ENCODE results near the gene CHCHD4.
"Not testable (repeated sequence)": the region's sequence is repeated elsewhere in the genome, so short reads cannot be mapped to it uniquely, and the experiment has no call there.

Gene CHCHD4

GRCh38 chr3:14133876-14134275 lies 9.2 kb upstream of the CHCHD4 start:
- no peak for DNase-seq

- DNase-seq = no peak
Observed at GRCh38 chr3:14133188-14133800, 8.6 kb upstream of the CHCHD4 start.

DNA sequence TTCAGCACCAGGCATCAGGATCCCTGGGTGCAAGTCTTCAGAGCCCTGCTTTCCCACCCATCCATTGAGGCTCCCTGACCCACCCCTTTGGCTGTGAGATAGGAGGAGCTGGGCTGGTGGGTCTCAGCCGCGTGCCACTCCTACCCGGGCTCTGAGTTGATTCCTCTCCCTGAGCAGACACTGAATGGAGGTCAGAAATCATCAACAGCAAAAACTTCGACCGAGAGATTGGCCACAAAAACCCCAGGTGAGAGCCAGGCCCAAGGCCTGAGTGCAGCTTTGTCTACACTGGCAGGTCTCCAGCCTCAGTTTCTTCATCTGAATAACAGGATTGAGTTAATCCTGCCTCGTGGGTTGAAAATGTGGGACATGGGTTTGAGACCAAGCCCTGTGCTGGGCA lies 8.0 kb upstream of the CHCHD4 start:
- DNase-seq = no peak

GRCh38 chr3:14132120-14132519 lies 7.5 kb upstream of the CHCHD4 start:
- DNase-seq = no peak

GRCh38 chr3:14131134-14131533 lies 6.5 kb upstream of the CHCHD4 start:
- no peak for DNase-seq

DNA sequence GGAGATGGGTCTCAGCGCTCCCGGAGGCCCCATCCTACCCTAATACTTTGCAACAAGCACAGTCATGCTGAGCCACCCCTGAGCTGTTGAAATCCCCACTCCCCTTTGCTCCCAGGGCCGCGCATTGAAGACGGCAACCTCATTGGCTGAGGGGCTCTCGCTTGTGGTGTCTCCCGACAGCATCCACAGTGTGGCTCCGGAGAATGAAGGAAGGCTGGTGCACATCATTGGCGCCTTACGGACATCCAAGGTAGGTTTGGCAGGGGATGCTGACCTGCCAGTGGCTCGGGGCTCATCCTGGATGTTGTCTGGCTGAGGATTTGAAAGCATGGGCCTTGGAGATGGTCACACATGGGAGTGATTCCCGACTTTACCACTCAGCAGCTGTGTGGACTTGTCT lies 6.0 kb upstream of the CHCHD4 start:
- DNase-seq = no peak

DNA sequence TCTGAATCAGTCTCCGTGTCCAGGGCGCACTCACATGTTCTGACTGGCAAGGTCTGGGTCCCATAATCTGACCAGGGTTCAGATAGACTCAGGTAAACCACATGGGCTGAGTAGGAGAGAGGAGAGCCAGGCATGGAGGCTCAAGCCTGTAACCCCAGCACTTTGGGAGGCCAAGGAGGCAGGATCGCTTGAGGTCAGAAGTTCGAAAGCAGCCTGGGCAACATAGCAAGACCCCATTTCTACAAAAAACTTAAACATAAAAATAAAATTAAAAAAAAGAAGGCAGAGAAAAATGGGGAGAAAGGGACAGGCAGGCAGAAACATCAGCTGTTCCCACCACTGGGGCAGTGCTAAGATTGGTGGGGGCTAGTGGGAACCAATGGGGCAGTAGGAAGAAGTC lies 5.6 kb upstream of the CHCHD4 start:
- DNase-seq = no peak

DNA sequence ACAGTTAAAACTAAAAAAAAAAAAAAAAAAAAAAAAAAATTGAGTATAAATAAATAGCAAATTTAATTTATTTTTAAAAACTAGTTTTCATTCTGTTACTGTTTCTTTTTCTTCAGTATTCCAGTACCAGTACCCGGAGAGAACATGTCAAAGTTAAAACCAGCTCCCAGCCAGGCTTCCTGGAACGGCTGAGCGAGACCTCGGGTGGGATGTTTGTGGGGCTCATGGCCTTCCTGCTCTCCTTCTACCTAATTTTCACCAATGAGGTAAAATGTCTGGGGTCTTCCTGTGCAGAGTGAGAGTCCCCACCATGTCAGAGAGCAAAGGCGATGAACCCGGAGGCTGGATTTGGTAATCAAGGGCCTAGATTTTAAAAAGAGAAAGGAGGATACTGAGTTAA lies 4.6 kb upstream of the CHCHD4 start:
- no peak for DNase-seq

DNA sequence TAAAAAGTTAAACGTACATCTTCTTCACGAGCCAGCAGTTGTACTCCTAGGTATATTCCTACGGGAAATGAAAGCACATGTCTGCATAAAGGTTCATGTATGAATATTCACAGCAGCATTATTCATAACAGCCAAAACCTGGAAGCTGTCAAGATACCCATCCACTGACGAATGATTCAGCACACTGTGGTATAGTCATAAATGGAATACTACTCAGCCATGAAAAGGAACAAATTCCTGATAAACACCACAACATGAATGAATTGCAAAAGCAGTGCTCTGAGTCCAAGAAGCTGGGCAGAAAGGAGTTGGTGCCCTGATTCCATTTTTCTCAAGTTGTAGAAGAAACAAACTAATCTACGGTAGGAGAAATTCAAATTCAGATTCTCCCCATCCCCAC lies 4.1 kb upstream of the CHCHD4 start:
- no peak for DNase-seq

DNA sequence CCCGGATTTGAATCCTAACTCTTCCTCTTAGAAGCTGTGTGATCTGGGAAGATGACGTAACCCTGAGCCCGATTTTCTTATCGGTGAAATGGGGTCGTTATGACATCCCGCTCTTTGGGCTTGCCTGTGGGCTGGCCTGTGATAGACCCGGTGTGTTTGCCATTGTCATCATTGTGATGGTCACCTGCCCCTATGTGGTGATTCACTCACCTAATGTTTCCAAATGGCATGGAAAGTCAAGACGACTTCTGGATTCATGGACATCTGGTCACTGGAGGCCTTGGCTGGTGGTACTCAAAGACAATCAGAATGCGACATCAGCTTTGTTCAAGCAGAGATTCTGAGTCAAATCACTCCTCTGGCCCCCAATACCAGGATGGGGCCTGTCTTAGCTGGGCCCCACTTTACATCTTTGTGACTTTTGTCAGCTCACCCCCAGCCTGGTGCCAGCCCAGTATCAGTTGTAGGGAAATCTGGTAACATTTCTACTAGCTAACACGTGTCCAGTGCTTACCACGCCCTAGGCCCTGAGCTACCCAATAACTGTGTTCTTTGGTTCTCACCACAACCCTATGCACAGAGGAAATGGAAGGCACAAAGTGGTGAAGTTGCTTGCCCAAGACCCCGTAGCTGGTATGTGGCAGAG lies 3.0 kb upstream of the CHCHD4 start:
- DNase-seq = no peak

DNA sequence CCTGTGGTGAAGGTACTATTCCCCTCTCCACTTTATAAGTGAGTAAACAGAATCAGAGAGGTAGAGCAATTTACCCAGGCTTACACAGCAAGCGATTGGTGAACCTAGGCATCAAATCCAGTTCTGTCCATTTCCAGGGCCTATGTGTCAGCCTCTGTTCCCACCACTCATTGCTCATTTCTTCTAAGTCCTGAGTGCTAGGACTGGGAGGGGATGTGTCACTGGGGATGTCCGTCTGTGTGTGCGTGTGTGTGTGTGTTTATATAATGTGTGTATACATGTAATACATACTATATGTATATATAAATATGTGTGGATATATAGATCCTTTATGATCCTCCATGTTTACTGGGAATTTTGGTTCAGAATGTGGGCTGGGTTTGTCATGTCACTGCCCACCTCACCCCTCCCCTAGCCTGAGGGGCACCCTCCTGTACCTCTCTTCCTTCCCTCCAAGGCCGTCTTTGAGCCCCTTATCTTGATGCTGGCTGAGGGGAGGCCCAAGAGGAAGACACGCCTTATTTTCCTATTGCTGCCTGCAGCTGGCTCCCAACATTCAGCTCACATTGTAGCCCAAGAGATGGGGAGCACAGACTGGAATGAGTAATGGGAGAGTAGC lies 2.3 kb upstream of the CHCHD4 start:
- DNase-seq = no peak

DNA sequence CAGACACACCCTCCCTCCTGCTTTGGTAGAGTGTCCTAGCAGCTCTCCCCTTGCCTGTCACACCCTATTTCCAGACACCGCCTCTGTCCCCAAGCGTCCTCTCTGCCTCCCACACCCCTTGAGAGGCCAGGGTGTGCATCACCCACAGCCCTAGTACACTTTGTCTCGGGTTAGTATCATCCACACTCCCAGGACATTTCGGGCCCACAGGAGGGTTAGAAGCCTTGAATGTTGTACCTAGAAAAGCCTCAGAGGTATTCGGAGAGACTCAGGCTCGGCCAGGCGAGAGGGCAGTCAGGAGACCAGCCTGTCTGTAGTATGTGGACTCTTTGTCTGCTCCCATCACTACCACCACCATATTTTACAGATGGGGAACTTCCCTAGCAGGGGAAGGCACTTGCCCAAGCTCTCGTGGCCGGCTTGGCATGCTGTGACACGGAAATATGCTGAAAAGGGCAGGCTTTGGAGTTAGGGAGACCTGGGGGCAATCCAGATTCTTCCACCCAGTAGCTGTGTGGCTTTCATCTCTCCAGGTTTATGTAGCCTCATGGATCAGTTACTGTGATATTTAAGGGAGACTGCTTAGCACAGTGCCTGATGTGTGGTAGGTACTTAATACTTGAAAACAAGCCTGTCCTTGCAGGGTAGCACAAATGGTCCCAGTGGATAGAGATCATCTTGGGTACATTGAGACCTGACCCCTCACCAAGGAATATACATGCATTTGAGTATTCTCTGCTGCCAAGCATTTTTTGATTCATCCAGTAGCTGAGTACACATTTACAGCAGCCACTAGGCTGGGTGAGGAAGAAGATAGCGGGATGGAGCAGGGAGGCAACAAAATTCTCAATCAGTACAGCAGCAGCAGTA lies 1.6 kb upstream of the CHCHD4 start:
- no peak for DNase-seq

- DNase-seq = peak; percentile 65
Observed at GRCh38 chr3:14125193-14126016, 735 bp upstream of the CHCHD4 start.

- peak; percentile 62 for DNase-seq
Observed at GRCh38 chr3:14124223-14124614, 451 bp downstream of the CHCHD4 start.

GRCh38 chr3:14123308-14124222 lies 1.1 kb downstream of the CHCHD4 start:
- peak; percentile 10 for DNase-seq

- DNase-seq = no peak
Observed at GRCh38 chr3:14122301-14122700, 2.4 kb downstream of the CHCHD4 start.

GRCh38 chr3:14121859-14122258 lies 2.8 kb downstream of the CHCHD4 start:
- DNase-seq = no peak

GRCh38 chr3:14120921-14121448 lies 3.7 kb downstream of the CHCHD4 start:
- not testable (repeated sequence) for DNase-seq

DNA sequence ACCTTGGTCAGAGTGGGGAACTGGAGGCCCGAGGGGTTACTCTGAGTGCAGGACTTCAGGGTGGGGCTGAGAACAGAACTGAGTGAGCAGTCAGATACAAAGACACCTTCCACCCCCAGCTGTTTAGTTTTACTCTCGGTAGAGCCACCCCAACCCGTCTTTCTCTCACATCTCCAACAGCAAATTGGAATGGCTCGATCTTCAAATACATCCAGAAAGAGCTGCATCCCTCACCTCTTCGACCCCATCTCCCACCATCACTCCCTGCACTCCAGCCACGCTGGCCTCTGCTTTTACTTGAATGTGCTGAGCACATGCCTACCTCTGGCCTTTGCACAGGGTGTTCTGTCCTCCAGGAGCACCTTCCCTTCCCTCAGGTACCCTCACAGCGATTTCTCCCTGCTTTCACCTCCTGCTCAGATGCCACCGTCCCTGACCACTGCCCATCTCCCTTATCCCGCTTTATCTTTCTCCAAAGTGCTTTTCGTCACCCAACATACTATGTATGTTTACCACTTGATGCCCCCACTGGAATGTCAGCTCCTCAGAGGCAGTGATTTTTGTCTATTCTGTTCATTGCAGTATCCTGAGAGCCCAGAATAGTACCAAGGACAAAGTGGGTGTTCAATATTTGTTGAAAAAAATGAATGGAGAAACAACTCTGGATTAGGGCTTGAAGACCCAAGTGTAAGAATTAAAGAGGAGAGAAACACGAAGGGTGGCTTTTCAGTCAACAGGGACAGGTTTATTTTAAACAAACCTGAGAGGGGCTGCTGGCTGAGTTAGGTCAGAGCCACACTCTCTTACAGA lies 4.4 kb downstream of the CHCHD4 start:
- DNase-seq = no peak

DNA sequence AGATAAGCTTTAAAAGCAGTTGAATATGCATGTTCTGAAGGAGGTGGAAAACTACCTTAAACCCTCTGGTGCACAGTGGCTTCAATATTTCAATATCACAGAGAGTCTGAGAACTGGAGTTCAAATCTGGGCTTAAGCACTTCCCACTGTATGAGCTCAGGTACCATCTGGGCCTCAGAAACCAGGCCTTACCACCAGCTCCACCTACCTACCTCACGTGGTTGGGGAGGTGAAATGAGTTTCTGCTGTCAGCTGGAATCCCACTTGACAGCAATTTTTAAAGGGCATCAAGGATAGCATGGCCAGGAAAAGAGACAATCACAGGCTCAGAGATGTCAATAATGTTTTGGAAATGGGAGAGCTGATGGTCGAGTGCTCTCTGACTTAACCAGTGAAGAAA lies 5.0 kb downstream of the CHCHD4 start:
- DNase-seq = no peak

All from NCI-H82 (cell line).